ENCODE results near the gene AK1.

- TF ChIP-seq CTCF (IDR thresholded peaks at IDR 0.05) (no peak), POLR2AphosphoS5 (IDR thresholded peaks at IDR 0.05; ENCODE audit: low read depth, low read length) (no peak)
- TF ChIP-seq, protein P1, sequence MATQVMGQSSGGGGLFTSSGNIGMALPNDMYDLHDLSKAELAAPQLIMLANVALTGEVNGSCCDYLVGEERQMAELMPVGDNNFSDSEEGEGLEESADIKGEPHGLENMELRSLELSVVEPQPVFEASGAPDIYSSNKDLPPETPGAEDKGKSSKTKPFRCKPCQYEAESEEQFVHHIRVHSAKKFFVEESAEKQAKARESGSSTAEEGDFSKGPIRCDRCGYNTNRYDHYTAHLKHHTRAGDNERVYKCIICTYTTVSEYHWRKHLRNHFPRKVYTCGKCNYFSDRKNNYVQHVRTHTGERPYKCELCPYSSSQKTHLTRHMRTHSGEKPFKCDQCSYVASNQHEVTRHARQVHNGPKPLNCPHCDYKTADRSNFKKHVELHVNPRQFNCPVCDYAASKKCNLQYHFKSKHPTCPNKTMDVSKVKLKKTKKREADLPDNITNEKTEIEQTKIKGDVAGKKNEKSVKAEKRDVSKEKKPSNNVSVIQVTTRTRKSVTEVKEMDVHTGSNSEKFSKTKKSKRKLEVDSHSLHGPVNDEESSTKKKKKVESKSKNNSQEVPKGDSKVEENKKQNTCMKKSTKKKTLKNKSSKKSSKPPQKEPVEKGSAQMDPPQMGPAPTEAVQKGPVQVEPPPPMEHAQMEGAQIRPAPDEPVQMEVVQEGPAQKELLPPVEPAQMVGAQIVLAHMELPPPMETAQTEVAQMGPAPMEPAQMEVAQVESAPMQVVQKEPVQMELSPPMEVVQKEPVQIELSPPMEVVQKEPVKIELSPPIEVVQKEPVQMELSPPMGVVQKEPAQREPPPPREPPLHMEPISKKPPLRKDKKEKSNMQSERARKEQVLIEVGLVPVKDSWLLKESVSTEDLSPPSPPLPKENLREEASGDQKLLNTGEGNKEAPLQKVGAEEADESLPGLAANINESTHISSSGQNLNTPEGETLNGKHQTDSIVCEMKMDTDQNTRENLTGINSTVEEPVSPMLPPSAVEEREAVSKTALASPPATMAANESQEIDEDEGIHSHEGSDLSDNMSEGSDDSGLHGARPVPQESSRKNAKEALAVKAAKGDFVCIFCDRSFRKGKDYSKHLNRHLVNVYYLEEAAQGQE (IDR thresholded peaks at IDR 0.05; ENCODE audit: insufficient read depth in 1 of 2, low read depth in 2 of 2, low read length in 1 of 2) = no peak
Measured at GRCh38 chr9:127817881-127818434, 59.5 kb downstream of the AK1 start.

Data from Panc1 (cell line).